ENCODE data around the gene U2SURP.
"Not testable (repeated sequence)": the region's sequence is repeated elsewhere in the genome, so short reads cannot be mapped to it uniquely, and the experiment has no call there.

U2SURP gene

GRCh38 chr3:143024351-143024960 lies 23.1 kb downstream of the U2SURP start:
- no peak for DNase-seq

- no peak for DNase-seq
Observed at GRCh38 chr3:143031327-143031726, 30.0 kb downstream of the U2SURP start.

DNA sequence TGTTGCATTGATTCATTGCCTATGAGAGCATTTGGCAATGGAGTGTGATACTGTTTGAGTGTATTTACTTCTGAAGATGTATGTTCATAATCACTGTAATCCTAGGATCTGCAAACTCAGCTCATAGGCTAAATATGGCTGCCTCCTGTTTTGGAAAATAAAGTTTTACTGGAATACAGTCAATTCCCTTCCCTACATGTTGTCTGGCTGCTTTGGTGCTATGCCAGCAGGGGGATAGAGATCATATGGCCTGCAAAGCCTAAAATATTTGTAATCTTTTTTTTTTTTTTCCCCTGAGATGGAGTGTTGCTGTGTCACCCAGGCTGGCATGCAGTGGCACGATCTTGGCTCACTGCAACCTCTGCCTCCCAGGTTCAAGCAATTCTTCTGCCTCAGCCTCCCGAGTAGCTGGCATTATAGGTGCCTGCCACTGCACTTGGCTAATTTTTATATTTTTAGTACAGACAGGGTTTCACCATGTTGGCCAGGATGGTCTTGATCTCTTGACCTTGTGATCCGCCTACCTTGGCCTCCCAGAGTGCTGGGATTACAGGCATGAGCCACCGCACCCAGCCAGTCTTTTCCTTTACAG lies 30.5 kb downstream of the U2SURP start:
- peak; percentile 4 for DNase-seq

DNA sequence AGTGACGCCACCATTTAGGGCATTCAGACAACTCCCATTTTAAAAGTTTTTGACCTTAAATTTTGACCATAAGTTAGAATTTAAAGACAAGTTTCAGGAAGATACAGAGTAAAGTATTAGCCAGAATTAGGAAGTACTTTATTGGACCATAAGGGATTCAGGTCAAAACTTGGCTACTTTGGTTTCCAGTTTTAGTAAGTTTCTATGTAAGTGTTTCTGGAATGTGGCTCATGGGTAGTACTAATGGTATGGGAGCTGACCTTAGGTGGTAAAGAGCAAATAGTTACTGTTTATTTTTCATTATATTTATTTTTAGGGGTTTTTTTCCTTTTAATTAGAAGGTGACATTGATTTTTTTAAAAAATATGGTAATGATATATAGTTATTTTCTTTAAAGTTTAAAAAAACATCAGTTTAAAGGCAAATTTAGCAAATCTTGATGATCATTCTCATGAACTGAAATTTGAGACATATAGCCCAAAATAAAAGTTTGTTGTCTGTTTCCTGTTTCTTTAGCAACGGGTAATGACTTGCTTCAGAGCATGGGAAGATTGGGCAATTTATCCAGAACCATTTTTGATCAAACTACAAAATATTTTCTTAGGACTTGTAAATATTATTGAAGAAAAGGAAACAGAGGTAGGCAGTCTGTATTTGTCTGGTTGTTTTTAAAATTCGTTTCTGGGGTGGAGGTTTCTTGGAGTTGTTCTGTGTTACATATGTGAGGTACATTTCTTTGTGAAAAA lies 34.3 kb downstream of the U2SURP start:
- no peak for DNase-seq

DNA sequence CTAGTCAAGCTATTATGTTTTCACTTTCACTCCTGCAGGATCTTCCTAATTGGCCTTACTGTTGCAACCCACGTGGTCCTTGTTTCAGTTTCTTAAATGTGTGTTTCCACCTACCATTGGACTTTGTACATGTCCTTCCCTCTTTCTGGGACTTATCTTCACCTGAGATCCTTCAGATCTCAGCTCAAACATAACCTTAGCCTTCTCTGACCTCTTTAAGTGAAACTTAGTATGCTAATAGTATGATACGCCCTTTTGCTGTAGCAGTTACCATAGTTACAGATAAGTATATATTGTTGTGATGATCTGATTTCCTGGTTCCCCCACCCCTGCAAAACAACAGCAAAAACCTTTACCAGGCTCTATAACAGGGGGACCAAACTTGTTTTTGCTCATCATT lies 35.2 kb downstream of the U2SURP start:
- no peak for DNase-seq

DNA sequence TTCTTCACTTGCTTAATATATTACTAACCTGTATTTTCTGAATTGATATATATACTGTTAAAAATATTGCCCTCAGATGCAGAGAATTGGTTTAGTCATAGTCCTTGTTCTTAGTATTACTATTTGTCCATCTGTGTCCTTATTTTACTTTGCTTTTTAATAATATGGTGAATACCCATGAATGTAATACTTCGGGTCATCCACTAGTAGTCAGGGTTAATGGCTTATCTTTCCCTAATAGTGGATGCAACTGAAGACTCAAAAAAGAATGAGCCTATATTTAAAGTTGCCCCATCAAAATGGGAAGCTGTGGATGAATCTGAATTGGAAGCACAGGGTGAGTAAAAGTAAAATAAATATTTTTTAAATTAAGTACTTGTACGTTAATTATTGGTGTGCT lies 36.5 kb downstream of the U2SURP start:
- no peak for DNase-seq

DNA sequence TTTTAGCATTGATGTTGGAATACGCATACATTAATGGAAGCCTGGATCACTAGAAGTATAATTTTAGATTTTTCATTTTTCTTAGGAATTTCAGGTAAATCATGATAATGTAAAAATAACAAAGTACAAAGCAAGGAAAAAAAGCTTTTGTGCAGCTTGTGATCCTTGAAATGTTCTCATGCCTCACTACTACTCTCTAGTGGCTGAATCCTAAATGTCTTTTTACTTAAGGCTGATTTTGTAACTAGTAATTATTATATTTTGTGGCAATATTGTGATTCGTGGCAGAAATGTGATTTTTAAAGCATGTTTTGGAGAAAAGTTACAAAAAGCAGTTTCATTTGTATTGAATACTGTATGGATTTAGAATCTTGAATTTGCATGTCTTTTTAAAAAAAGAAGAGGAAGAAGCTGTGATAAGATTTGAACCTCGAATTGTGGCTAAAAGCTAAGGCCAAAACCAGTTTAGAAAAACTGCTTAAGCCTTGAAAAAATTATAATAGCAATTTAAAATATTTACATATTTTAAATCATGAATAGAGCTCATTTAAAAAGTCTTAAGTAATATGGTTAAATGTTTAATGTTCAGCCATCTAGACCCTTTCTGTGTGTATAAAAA lies 39.0 kb downstream of the U2SURP start:
- peak; percentile 42 for DNase-seq

- no peak for DNase-seq
Observed at GRCh38 chr3:143041903-143042302, 40.5 kb downstream of the U2SURP start.

- DNase-seq = no peak
Observed at GRCh38 chr3:143045639-143046038, 44.3 kb downstream of the U2SURP start.

- DNase-seq = not testable (repeated sequence)
Observed at GRCh38 chr3:143046075-143046474, 44.7 kb downstream of the U2SURP start.

GRCh38 chr3:143054011-143054410 lies 52.6 kb downstream of the U2SURP start:
- DNase-seq = no peak

- DNase-seq = no peak
Observed at GRCh38 chr3:143056372-143056771, 55.0 kb downstream of the U2SURP start.

DNA sequence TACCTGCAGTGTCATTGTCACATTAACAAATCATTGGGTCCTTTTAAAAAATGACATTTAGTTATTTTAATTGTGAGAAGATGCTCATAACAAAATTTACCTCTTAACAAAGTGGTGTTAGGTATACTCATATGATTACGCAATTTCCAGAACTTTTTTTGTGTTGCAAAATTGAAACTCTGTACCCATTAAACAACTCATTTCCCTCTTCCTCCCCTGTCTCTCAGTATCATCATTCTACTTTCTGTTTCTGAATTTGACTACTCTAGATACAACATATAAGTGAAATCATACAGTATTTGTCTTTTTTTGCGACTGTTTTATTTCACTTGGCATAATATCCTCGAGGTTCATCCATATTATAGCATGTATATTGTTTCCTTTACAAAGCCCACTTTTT lies 59.5 kb downstream of the U2SURP start:
- no peak for DNase-seq

GRCh38 chr3:143063018-143063417 lies 61.6 kb downstream of the U2SURP start:
- no peak for DNase-seq

DNA sequence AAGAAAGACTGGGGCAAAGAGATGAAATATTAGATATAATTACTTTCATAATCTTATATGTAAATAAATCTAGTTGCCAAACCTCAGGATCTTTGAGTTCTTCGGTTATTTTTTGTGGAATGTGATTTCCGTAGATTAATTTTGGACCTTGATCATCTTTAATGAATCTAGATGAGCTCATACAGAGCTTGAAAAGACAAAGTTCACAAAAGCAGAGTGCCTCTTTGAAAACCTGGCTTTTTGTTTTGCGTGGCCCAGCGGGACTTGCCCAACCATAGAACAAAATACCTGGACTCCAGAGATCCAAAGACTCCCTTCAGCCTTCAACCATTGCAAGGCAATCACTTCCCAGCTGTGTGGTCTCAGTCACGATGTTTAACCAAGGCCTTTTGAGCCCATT lies 63.4 kb downstream of the U2SURP start:
- no peak for DNase-seq

- no peak for DNase-seq
Observed at GRCh38 chr3:143065364-143065763, 64.0 kb downstream of the U2SURP start.

- DNase-seq = peak; percentile 85
Observed at GRCh38 chr3:143066033-143066432, 64.7 kb downstream of the U2SURP start.

DNA sequence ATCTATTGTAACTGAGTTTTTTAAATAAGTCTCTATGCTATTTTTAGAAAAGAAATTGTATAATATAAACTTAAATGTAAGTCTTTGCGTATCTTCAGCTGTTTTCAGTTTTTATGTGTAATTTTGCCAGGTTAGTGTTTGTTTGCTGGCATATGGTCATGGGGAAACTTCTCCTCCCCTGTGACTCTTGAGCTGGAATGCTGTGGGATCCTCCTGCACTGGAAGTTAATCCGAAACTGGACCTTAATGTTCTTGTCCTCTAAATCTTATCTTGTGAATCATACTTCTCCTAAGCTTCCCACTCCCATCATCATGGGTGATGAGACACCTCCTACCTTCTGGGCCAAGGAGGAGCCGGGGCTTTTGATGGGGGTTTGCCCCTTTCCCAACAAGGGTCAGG lies 65.8 kb downstream of the U2SURP start:
- no peak for DNase-seq

GRCh38 chr3:143068059-143068458 lies 66.7 kb downstream of the U2SURP start:
- no peak for DNase-seq

GRCh38 chr3:143070977-143071551 lies 69.7 kb downstream of the U2SURP start:
- DNase-seq = no peak

GRCh38 chr3:143071776-143072175 lies 70.4 kb downstream of the U2SURP start:
- no peak for DNase-seq

DNA sequence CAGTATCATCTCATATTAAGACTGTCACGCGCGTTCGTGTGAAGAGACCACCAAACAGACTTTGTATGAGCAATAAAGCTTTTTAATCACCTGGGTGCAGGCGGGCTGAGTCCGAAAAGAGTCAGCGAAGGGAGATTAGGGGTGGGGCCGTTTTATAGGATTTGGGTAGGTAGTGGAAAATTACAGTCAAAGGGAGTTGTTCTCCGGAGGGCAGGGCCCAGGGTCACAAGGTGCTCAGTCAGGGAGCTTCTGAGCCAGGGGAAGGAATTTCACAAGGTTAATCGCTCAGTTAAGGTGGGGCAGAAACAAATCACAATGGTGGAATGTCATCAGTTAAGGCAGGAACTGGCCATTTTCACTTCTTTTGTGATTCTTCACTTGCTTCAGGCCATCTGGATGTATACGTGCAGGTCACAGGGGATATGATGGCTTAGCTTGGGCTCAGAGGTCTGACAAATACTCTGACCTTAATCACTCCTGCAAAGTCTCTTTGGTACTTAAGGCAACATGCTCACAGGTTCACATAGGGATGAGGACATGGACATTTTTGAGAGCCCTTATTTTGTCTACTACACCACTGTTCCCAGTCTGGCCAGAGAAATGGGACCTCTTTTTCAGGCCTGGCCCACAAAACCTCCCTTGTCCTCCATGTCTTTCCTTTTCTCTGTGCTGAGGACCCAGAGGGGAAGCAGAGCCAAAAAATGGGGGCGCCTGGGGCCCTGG lies 71.1 kb downstream of the U2SURP start:
- not testable (repeated sequence) for DNase-seq

- not testable (repeated sequence) for DNase-seq
Observed at GRCh38 chr3:143073541-143073940, 72.2 kb downstream of the U2SURP start.

All from NCI-H1694 (cell line).